Astrocyte (in vitro differentiated cells and primary cell): ENCODE results near the gene IL2RA. TPM values are rescaled to one million over a fixed set of nuclear protein-coding genes. Genes with fewer than 3 reads are reported as not detected.

Source experiments
- DNase-seq: peaks from one replicate; pipeline ENCODE4 v3.0.0-alpha.2; 2010; ENCODE audit warnings: low read depth
- FAIRE-seq: peaks from 2 replicates; lab custom pipeline; 2011; peaks lifted over from hg19 to GRCh38; lab: Jason Lieb, UNC
- H2AFZ ChIP-seq: 2 replicates; pipeline ENCODE4 v1.6.0; 2012; ENCODE audit warnings: low read depth, low read length, inconsistent platforms
- H3K27ac ChIP-seq: 2 replicates; pipeline ENCODE4 v1.5.1; 2011; ENCODE audit warnings: low read depth, low read length, inconsistent platforms
- H3K27me3 ChIP-seq: 2 replicates; pipeline ENCODE4 v1.6.0; 2011; ENCODE audit warnings: low read length, inconsistent platforms; ENCODE audit not compliant: insufficient read depth
- H3K36me3 ChIP-seq: 2 replicates; pipeline ENCODE4 v1.5.1; 2011; ENCODE audit warnings: low read length, inconsistent platforms; ENCODE audit not compliant: insufficient read depth
- H3K4me1 ChIP-seq: 2 replicates; pipeline ENCODE4 v1.5.1; 2011; ENCODE audit warnings: low read length, inconsistent platforms; ENCODE audit not compliant: insufficient read depth
- H3K4me2 ChIP-seq: 2 replicates; pipeline ENCODE4 v1.6.0; 2012; ENCODE audit warnings: low read length, inconsistent platforms
- H3K4me3 ChIP-seq: 2 replicates; pipeline ENCODE4 v1.5.1; 2011; ENCODE audit warnings: low read depth, mild to moderate bottlenecking, low read length, inconsistent platforms; ENCODE audit not compliant: insufficient read depth
- H3K79me2 ChIP-seq: 2 replicates; pipeline ENCODE4 v1.6.0; 2012; ENCODE audit warnings: mild to moderate bottlenecking, low read length, inconsistent platforms; ENCODE audit not compliant: insufficient read depth
- H3K9ac ChIP-seq: 2 replicates; pipeline ENCODE4 v1.6.0; 2012; ENCODE audit warnings: mild to moderate bottlenecking, low read length, inconsistent platforms
- H3K9me3 ChIP-seq: 2 replicates; pipeline ENCODE4 v1.5.1; 2012; ENCODE audit warnings: low read depth, mild to moderate bottlenecking, low read length, inconsistent platforms; ENCODE audit not compliant: insufficient read depth
- H4K20me1 ChIP-seq: 2 replicates; pipeline ENCODE4 v1.6.0; 2012; ENCODE audit warnings: low read length, inconsistent platforms; ENCODE audit not compliant: insufficient read depth
- H3K27ac Mint-ChIP-seq: one replicate; pipeline ENCODE4 v1.8.0; 2021; ENCODE audit warnings: mild to moderate bottlenecking, mixed read lengths; ENCODE audit not compliant: unreplicated experiment
- H3K27me3 Mint-ChIP-seq: one replicate; pipeline ENCODE4 v1.8.0; 2021; ENCODE audit warnings: low read depth, mixed read lengths; ENCODE audit not compliant: unreplicated experiment
- H3K36me3 Mint-ChIP-seq: one replicate; pipeline ENCODE4 v1.8.0; 2021; ENCODE audit warnings: low read depth, mixed read lengths; ENCODE audit not compliant: unreplicated experiment
- H3K4me1 Mint-ChIP-seq: one replicate; pipeline ENCODE4 v1.8.0; 2021; ENCODE audit warnings: low read depth, mixed read lengths; ENCODE audit not compliant: unreplicated experiment
- H3K4me3 Mint-ChIP-seq: one replicate; pipeline ENCODE4 v1.8.0; 2021; ENCODE audit warnings: mild to moderate bottlenecking, moderate library complexity, mixed read lengths; ENCODE audit not compliant: unreplicated experiment
- H3K9me3 Mint-ChIP-seq: one replicate; pipeline ENCODE4 v1.8.0; 2021; ENCODE audit warnings: mild to moderate bottlenecking, mixed read lengths; ENCODE audit not compliant: unreplicated experiment
- CTCF ChIP-seq: IDR thresholded peaks from 2 replicates; pipeline ENCODE4 v1.5.1; 2011; ENCODE audit warnings: low read depth, mild to moderate bottlenecking, inconsistent platforms, low read length, moderate library complexity; ENCODE audit not compliant: insufficient read depth
- EZH2 ChIP-seq: IDR thresholded peaks from 2 replicates; pipeline ENCODE4 v1.6.1; 2012; ENCODE audit warnings: mild to moderate bottlenecking, low read length, inconsistent platforms; ENCODE audit not compliant: insufficient read depth
- total RNA-seq: library from RNA; stranded (reverse); gene quantifications from 2 replicates; pipeline ENCODE4 v1.2.1, GENCODE V29; 2021

IL2RA gene
- total RNA-seq, 1 donor from 2014 or later, result not detected

- Histone ChIP-seq H3K9me3 (no peaks in the 10 kb centered on the region), H3K36me3 (no peaks in the 10 kb centered on the region), H3K9ac (no peak overlapping the region), H4K20me1 (no peaks in the 10 kb centered on the region), H3K27me3 (peaks cover 17% of the 10 kb centered on the region), H2AFZ (no peak overlapping the region), H3K4me2 (no peak overlapping the region), H3K79me2 (no peaks in the 10 kb centered on the region), H3K4me3 (no peak overlapping the region), H3K4me1 (no peaks in the 10 kb centered on the region), H3K27ac (no peak overlapping the region)
- Mint-ChIP-seq H3K36me3 (no peaks in the 10 kb centered on the region), H3K4me1 (peaks cover 11% of the 10 kb centered on the region), H3K27me3 (peaks cover 19% of the 10 kb centered on the region), H3K9me3 (peaks cover 6% of the 10 kb centered on the region), H3K4me3 (no peak overlapping the region), H3K27ac (no peak overlapping the region)
- peak; percentile 23 for DNase-seq
- no peak for TF ChIP-seq CTCF
- no peak for TF ChIP-seq EZH2
- FAIRE-seq, result no peak
Observed at GRCh38 chr10:6069081-6069931, 7.1 kb upstream of the IL2RA start.

- Histone ChIP-seq H3K4me3 (no peak overlapping the region), H3K4me1 (no peaks in the 10 kb centered on the region), H3K36me3 (no peaks in the 10 kb centered on the region), H3K4me2 (no peak overlapping the region), H3K79me2 (no peaks in the 10 kb centered on the region), H3K27ac (no peak overlapping the region), H4K20me1 (no peaks in the 10 kb centered on the region), H2AFZ (no peak overlapping the region), H3K9ac (no peak overlapping the region), H3K27me3 (peaks cover 19% of the 10 kb centered on the region), H3K9me3 (no peaks in the 10 kb centered on the region)
- Mint-ChIP-seq H3K9me3 (peaks cover 7% of the 10 kb centered on the region), H3K4me1 (peaks cover 11% of the 10 kb centered on the region), H3K27me3 (peaks cover 18% of the 10 kb centered on the region), H3K27ac (no peak overlapping the region), H3K4me3 (no peak overlapping the region), H3K36me3 (no peaks in the 10 kb centered on the region)
- FAIRE-seq (no peak), DNase-seq (no peak)
- TF ChIP-seq CTCF (no peak), EZH2 (no peak)
Observed at GRCh38 chr10:6068422-6068821, 6.3 kb upstream of the IL2RA start.

GRCh38 chr10:6068006-6068405, 5.8 kb upstream of the IL2RA start:
- H3K27me3 Mint-ChIP-seq, result peaks cover 16% of the 10 kb centered on the region
- no peaks in the 10 kb centered on the region for H3K36me3 Mint-ChIP-seq
- no peaks in the 10 kb centered on the region for H3K79me2 ChIP-seq

More at GRCh38 chr10:6068006-6068405, 5.8 kb upstream of the IL2RA start:
- no peak overlapping the region for H2AFZ ChIP-seq
- peaks cover 19% of the 10 kb centered on the region for H3K27me3 ChIP-seq
- Mint-ChIP-seq H3K27ac (no peak overlapping the region), H3K4me1 (peaks cover 11% of the 10 kb centered on the region), H3K4me3 (no peak overlapping the region), H3K9me3 (peaks cover 7% of the 10 kb centered on the region)
- TF ChIP-seq EZH2 (no peak), CTCF (no peak)
- H3K9ac ChIP-seq, result no peak overlapping the region
- no peaks in the 10 kb centered on the region for H3K9me3 ChIP-seq
- H3K27ac ChIP-seq, result no peak overlapping the region
- DNase-seq, result no peak
- H3K4me1 ChIP-seq, result no peaks in the 10 kb centered on the region
- no peak overlapping the region for H3K4me2 ChIP-seq
- FAIRE-seq, result no peak
- H3K36me3 ChIP-seq, result no peaks in the 10 kb centered on the region
- H3K4me3 ChIP-seq, result no peak overlapping the region
- H4K20me1 ChIP-seq, result no peaks in the 10 kb centered on the region
